Tibial artery (tissue), 4 donors: Measurements from ENCODE around the gene HTR5A.

Experiments used
- DNase-seq, 2 donors: peaks; one replicate each; pipeline ENCODE4 v3.0.0-alpha.2; 2019
- H3K27ac ChIP-seq, 2 donors: fragments of 200-600 bp; sonication (generic) in 1 of 2; 1 replicate in 1 of 2; 2 replicates in 1 of 2; pipeline ENCODE4 v1.5.1; 2018 to 2019; ENCODE audit warnings: mild to moderate bottlenecking in 1 of 2
- H3K27me3 ChIP-seq, 2 donors: fragments of 200-600 bp; sonication (generic) in 1 of 2; one replicate each; pipeline versions ENCODE4 v1.5.1 to v1.6.0; 2016 to 2019
- H3K36me3 ChIP-seq, 3 donors: fragments of 200-600 bp; sonication (generic) in 2 of 3; one replicate each; pipeline ENCODE4 v1.5.1; 2016 to 2019; ENCODE audit warnings: mild to moderate bottlenecking in 2 of 3
- H3K4me1 ChIP-seq, 4 donors: fragments of 200-600 bp; sonication (generic) in 2 of 4; 1 replicate in 3 of 4; 2 replicates in 1 of 4; pipeline ENCODE4 v1.5.1; 2016 to 2019
- H3K4me3 ChIP-seq, 2 donors: fragments of 200-600 bp; sonication (generic) in 1 of 2; 1 replicate in 1 of 2; 2 replicates in 1 of 2; pipeline ENCODE4 v1.5.1; 2018 to 2019; ENCODE audit warnings: mild to moderate bottlenecking in 2 of 2
- H3K9me3 ChIP-seq, 3 donors: fragments of 200-600 bp; sonication (generic) in 1 of 3; one replicate each; pipeline ENCODE4 v1.5.1; 2016 to 2019
- CTCF ChIP-seq, 2 experiments: fragments of 200-600 bp in 1 of 2; fragments of 450-650 bp in 1 of 2; IDR thresholded peaks; one replicate each; pipeline ENCODE4 v1.5.1; 2017 to 2019; ENCODE audit warnings: antibody characterized with exemption in 2 of 2, mild to moderate bottlenecking in 1 of 2, moderate library complexity in 1 of 2
- intact Hi-C: fragments of 100-400 bp; cut with DNase I; formaldehyde crosslinking; loops from one replicate; pipeline ENCODE4 v1.15.0; 2023; ENCODE audit warnings: low total_unique reads

HTR5A gene

GRCh38 chr7:155038335-155038734 lies 31.8 kb upstream of the HTR5A start:
- intact Hi-C loops: no loop called here
- no peaks in the 10 kb centered on the region for H3K9me3 ChIP-seq
- no peak for TF ChIP-seq CTCF (IDR thresholded peaks at IDR 0.05)
- no peak overlapping the region for H3K4me3 ChIP-seq
- H3K27me3 ChIP-seq: no peaks in the 10 kb centered on the region
- no peaks in the 10 kb centered on the region for H3K36me3 ChIP-seq
- H3K4me1 ChIP-seq: no peaks in the 10 kb centered on the region
- no peak overlapping the region for H3K27ac ChIP-seq
- DNase-seq: no peak

- no peak for TF ChIP-seq CTCF (IDR thresholded peaks at IDR 0.05)
- intact Hi-C loops: no loop called here
- no peaks in the 10 kb centered on the region for H3K27me3 ChIP-seq
- no peak overlapping the region for H3K27ac ChIP-seq
- H3K4me3 ChIP-seq: no peak overlapping the region
- no peaks in the 10 kb centered on the region for H3K9me3 ChIP-seq
- no peaks in the 10 kb centered on the region for H3K36me3 ChIP-seq
- no peaks in the 10 kb centered on the region for H3K4me1 ChIP-seq
- DNase-seq: no peak
These were observed 26.4 kb upstream of the HTR5A start for GRCh38 chr7:155043756-155044155.

- no peak overlapping the region for H3K4me3 ChIP-seq
- H3K4me1 ChIP-seq: no peaks in the 10 kb centered on the region
- no peaks in the 10 kb centered on the region for H3K9me3 ChIP-seq
- H3K27ac ChIP-seq: no peak overlapping the region
- no peaks in the 10 kb centered on the region for H3K27me3 ChIP-seq
- no peak for DNase-seq
- no peaks in the 10 kb centered on the region for H3K36me3 ChIP-seq
- no peak for TF ChIP-seq CTCF (IDR thresholded peaks at IDR 0.05)
- intact Hi-C loops: no loop called here
These were observed 22.1 kb upstream of the HTR5A start for GRCh38 chr7:155048006-155048405.

- Histone ChIP-seq H3K27me3 (no peaks in the 10 kb centered on the region), H3K4me3 (no peak overlapping the region), H3K4me1 (no peaks in the 10 kb centered on the region), H3K27ac (no peak overlapping the region), H3K36me3 (no peaks in the 10 kb centered on the region), H3K9me3 (no peaks in the 10 kb centered on the region)
- intact Hi-C loops: no loop called here
- TF ChIP-seq CTCF (IDR thresholded peaks at IDR 0.05): no peak
- DNase-seq: no peak
These were observed 18.8 kb upstream of the HTR5A start for GRCh38 chr7:155051355-155051754.

GRCh38 chr7:155053002-155053401 lies 17.1 kb upstream of the HTR5A start:
- Histone ChIP-seq H3K36me3 (no peaks in the 10 kb centered on the region), H3K27ac (no peak overlapping the region), H3K9me3 (no peaks in the 10 kb centered on the region), H3K4me1 (no peaks in the 10 kb centered on the region), H3K4me3 (no peak overlapping the region), H3K27me3 (no peaks in the 10 kb centered on the region)
- DNase-seq: no peak
- intact Hi-C loops: no loop called here
- TF ChIP-seq CTCF (IDR thresholded peaks at IDR 0.05): no peak

GRCh38 chr7:155054761-155055160 lies 15.4 kb upstream of the HTR5A start:
- H3K4me1 ChIP-seq: no peaks in the 10 kb centered on the region
- intact Hi-C loops: no loop called here
- no peak overlapping the region for H3K4me3 ChIP-seq
- DNase-seq: no peak
- H3K27ac ChIP-seq: no peak overlapping the region
- peaks cover 0 to under 1% of the 10 kb centered on the region in 2 donors for H3K27me3 ChIP-seq
- no peaks in the 10 kb centered on the region for H3K9me3 ChIP-seq
- TF ChIP-seq CTCF (IDR thresholded peaks at IDR 0.05): no peak
- no peaks in the 10 kb centered on the region for H3K36me3 ChIP-seq
